MM.1S (cell line): Measurements from ENCODE around the gene BACE1.

ENCODE experiments used
- DNase-seq: peaks from one replicate; pipeline ENCODE4 v3.0.0-alpha.2; 2015
- H2AFZ ChIP-seq: fragments of 300-600 bp; sonication (generic); 2 replicates; pipeline ENCODE4 v1.6.0; 2016; ENCODE audit warnings: antibody characterized with exemption, low read length
- H3F3A ChIP-seq: fragments of 300-600 bp; sonication (generic); 2 replicates; pipeline ENCODE4 v1.6.1; 2016; ENCODE audit warnings: mild to moderate bottlenecking, antibody characterized with exemption, low read length, moderate library complexity, mixed read lengths; ENCODE audit not compliant: insufficient read depth
- H3K27ac ChIP-seq: fragments of 300-600 bp; sonication (generic); 2 replicates; pipeline ENCODE4 v1.5.1; 2016; ENCODE audit warnings: mild to moderate bottlenecking, low read length
- H3K27me3 ChIP-seq: fragments of 300-600 bp; sonication (generic); replicated peaks from 2 replicates; pipeline ENCODE4 v1.6.0; 2016; ENCODE audit warnings: low read length; ENCODE audit not compliant: insufficient read depth
- H3K36me3 ChIP-seq: fragments of 300-600 bp; sonication (generic); replicated peaks from 2 replicates; pipeline ENCODE4 v1.6.1; 2016; ENCODE audit warnings: mild to moderate bottlenecking, low read length, mixed read lengths; ENCODE audit not compliant: insufficient read depth
- H3K4me1 ChIP-seq: fragments of 300-600 bp; sonication (generic); 2 replicates; pipeline ENCODE4 v1.6.1; 2016; ENCODE audit warnings: low read length, mixed read lengths
- H3K4me2 ChIP-seq: fragments of 300-600 bp; sonication (generic); 2 replicates; pipeline ENCODE4 v1.6.0; 2016; ENCODE audit warnings: low read depth, low read length
- H3K4me3 ChIP-seq: fragments of 300-600 bp; sonication (generic); 2 replicates; pipeline ENCODE4 v1.5.1; 2016; ENCODE audit warnings: low read length, mixed read lengths
- H3K79me2 ChIP-seq: fragments of 300-600 bp; sonication (generic); 2 replicates; pipeline ENCODE4 v1.6.1; 2016; ENCODE audit warnings: mixed run types, low read length, mixed read lengths
- H3K9ac ChIP-seq: fragments of 300-600 bp; sonication (generic); 2 replicates; pipeline ENCODE4 v1.6.1; 2016; ENCODE audit warnings: low read length, mixed read lengths
- H3K9me2 ChIP-seq: fragments of 300-600 bp; sonication (generic); replicated peaks from 2 replicates; pipeline ENCODE4 v1.6.1; 2016; ENCODE audit warnings: mild to moderate bottlenecking, low read length, mixed read lengths; ENCODE audit not compliant: insufficient read depth
- H3K9me3 ChIP-seq: fragments of 300-600 bp; sonication (generic); replicated peaks from 2 replicates; pipeline ENCODE4 v1.6.1; 2016; ENCODE audit warnings: mild to moderate bottlenecking, low read length, mixed read lengths; ENCODE audit not compliant: insufficient read depth
- H4K20me1 ChIP-seq: fragments of 300-600 bp; sonication (generic); 2 replicates; pipeline ENCODE4 v1.6.1; 2016; ENCODE audit warnings: mild to moderate bottlenecking, low read length, moderate library complexity, mixed read lengths; ENCODE audit not compliant: insufficient read depth
- CTCF ChIP-seq: fragments of 300-600 bp; sonication (generic); IDR thresholded peaks from 2 replicates; pipeline ENCODE4 v1.5.1; 2016; ENCODE audit warnings: antibody characterized with exemption, low read length, mixed read lengths
- EZH2 ChIP-seq: fragments of 300-600 bp; sonication (generic); optimal IDR thresholded peaks from 2 replicates; pipeline ENCODE3; 2017; ENCODE audit warnings: low read depth, mild to moderate bottlenecking, antibody characterized with exemption, low read length, mixed read lengths
- EZH2phosphoT487 ChIP-seq: fragments of 300-600 bp; sonication (generic); IDR thresholded peaks from 2 replicates; pipeline ENCODE4 v1.6.1; 2018; ENCODE audit warnings: antibody characterized with exemption, low read length

Gene BACE1

DNA sequence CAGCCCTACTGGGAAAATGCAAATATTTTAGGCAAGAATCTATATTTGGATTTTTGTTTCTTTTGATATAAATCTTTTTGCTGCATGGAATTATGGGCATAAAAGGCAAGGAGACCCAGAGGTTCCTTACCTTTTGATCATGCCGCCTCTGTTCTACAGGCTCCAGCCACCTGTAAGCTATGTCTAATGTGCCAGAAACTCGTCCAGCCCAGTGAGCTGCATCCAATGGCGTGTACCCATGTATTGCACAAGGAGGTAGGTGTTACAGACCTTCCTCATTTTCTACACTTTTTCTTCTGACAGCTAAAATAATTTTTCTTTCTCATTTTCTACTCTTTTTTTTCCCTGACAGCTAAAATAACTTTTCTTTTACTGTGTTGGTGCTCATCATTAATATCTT is 33.1 kb downstream of the BACE1 start:
- no peak overlapping the region for H3K27ac ChIP-seq
- H3K4me3 ChIP-seq: no peak overlapping the region
- no peaks in the 10 kb centered on the region for H3F3A ChIP-seq
- H3K4me2 ChIP-seq: no peak overlapping the region
- no peaks in the 10 kb centered on the region for H3K27me3 ChIP-seq
- no peaks in the 10 kb centered on the region for H4K20me1 ChIP-seq
- H3K9me2 ChIP-seq: no peaks in the 10 kb centered on the region
- H3K79me2 ChIP-seq: no peaks in the 10 kb centered on the region
- TF ChIP-seq EZH2phosphoT487: no peak
- no peak for TF ChIP-seq CTCF
- TF ChIP-seq EZH2: no peak
- no peaks in the 10 kb centered on the region for H3K9me3 ChIP-seq
- H2AFZ ChIP-seq: no peak overlapping the region
- H3K9ac ChIP-seq: no peak overlapping the region
- no peaks in the 10 kb centered on the region for H3K36me3 ChIP-seq
- DNase-seq: no peak
- H3K4me1 ChIP-seq: 0 out of 2 replicates have a peak, but pooled peaks cover 3% of the 10 kb centered on the region

GRCh38 chr11:117281869-117282268 is 34.2 kb downstream of the BACE1 start:
- Histone ChIP-seq H3K79me2 (no peaks in the 10 kb centered on the region), H3K4me1 (0 out of 2 replicates have a peak, but pooled peaks cover 3% of the 10 kb centered on the region), H4K20me1 (no peaks in the 10 kb centered on the region), H3K4me2 (no peak overlapping the region), H3F3A (no peaks in the 10 kb centered on the region), H3K27ac (no peak overlapping the region), H3K9me2 (no peaks in the 10 kb centered on the region), H3K9me3 (no peaks in the 10 kb centered on the region), H3K9ac (no peak overlapping the region), H3K36me3 (no peaks in the 10 kb centered on the region), H3K27me3 (no peaks in the 10 kb centered on the region), H3K4me3 (no peak overlapping the region), H2AFZ (no peak overlapping the region)
- TF ChIP-seq CTCF (no peak), EZH2phosphoT487 (no peak), EZH2 (no peak)
- no peak for DNase-seq

DNA sequence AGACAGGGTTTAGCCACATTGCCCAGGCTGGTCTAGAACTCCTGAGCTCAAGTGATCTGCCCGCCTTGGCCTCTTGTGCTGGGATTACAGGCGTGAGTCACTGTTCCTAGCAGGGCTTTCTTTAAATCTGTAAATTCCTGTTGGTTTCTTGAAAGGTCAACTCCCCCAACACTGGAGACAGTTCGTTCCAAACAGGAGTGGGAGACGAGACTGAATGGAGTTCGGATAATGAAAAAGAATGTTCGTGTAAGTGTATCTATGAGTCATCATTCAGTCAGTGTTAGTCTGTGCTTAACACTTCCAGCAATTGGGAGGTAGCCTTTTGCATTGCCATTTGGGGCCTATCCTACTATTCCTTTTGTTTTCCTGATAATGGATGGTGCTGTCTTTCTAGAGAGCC is 34.9 kb downstream of the BACE1 start:
- H3K4me1 ChIP-seq: 0 out of 2 replicates have a peak, but pooled peaks cover 3% of the 10 kb centered on the region
- no peaks in the 10 kb centered on the region for H3K36me3 ChIP-seq
- DNase-seq: no peak
- H4K20me1 ChIP-seq: no peaks in the 10 kb centered on the region
- H3K4me2 ChIP-seq: no peak overlapping the region
- no peak overlapping the region for H3K9ac ChIP-seq
- no peaks in the 10 kb centered on the region for H3F3A ChIP-seq
- H3K4me3 ChIP-seq: no peak overlapping the region
- no peak overlapping the region for H3K27ac ChIP-seq
- TF ChIP-seq CTCF (no peak), EZH2 (no peak), EZH2phosphoT487 (no peak)
- H3K9me3 ChIP-seq: no peaks in the 10 kb centered on the region
- no peaks in the 10 kb centered on the region for H3K9me2 ChIP-seq
- H3K27me3 ChIP-seq: no peaks in the 10 kb centered on the region
- H3K79me2 ChIP-seq: no peaks in the 10 kb centered on the region
- no peak overlapping the region for H2AFZ ChIP-seq
